Measurements from ENCODE around the gene SLC17A5. TPM values are rescaled to one million over a fixed set of nuclear protein-coding genes. Genes with fewer than 3 reads are reported as not detected.
"Not testable (repeated sequence)": the region's sequence is repeated elsewhere in the genome, so short reads cannot be mapped to it uniquely, and the experiment has no call there.

Gene SLC17A5
- total RNA-seq, 3 donors from 2014 or later: 25.8 to 53.0 (median 42.3) TPM

DNA sequence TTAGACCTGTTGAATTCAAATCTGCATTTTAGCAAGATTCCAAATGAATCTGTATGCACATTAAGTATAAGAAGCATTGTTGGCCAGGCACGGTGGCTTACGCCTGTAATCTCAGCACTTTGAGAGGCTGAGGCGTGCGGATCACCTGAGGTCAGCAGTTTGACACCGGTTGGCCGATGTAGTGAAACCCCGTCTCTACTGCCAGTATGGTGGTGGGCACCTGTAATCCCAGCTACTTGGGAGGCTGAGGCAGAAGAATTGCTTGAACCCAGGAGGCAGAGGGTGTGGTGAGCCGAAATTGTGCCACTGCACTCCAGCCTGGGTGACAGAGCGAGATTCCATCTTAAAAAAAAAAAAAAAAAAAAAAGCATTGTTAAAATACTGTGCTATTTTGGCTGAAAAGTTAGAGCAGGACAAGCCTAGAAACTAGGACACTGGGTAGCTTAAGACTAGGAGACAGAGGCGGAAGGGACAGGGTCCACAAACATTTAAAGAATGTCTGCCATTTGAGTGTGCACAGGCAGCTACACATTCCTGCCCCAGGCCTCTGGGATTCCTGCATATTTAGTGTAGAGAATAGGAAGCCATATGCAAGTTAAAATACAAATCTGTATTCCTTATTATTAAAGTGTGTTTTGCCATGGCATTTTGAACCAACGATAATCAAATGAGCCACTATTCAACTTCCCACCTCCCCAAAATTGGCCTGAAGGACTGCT, 87.9 kb downstream of the SLC17A5 start:
- Histone ChIP-seq H3K4me1 (ENCODE audit: low read depth) (peaks cover 2% of the 10 kb centered on the region), H3K4me3 (no peak overlapping the region), H3K36me3 (ENCODE audit: low read depth) (no peaks in the 10 kb centered on the region), H3K9me3 (no peaks in the 10 kb centered on the region)
- TF ChIP-seq CTCF (IDR thresholded peaks at IDR 0.05): no peak
- ATAC-seq (no peak), DNase-seq (no peak)
- intact Hi-C loops (cut with DNase I, micrococcal nuclease): no loop called here

GRCh38 chr6:73564578-73565345, 89.0 kb downstream of the SLC17A5 start:
- intact Hi-C loops (cut with DNase I, micrococcal nuclease): no loop called here
- no peaks in the 10 kb centered on the region for H3K9me3 ChIP-seq
- no peak for TF ChIP-seq CTCF (IDR thresholded peaks at IDR 0.05)
- H3K4me1 ChIP-seq (ENCODE audit: low read depth): peaks cover under 1% of the 10 kb centered on the region
- ATAC-seq (no peak), DNase-seq (no peak)
- H3K4me3 ChIP-seq: no peak overlapping the region
- no peaks in the 10 kb centered on the region for H3K36me3 ChIP-seq (ENCODE audit: low read depth)

- intact Hi-C loops (cut with DNase I, micrococcal nuclease): no loop called here
- no peak for ATAC-seq
- H3K4me1 ChIP-seq (ENCODE audit: low read depth): no peaks in the 10 kb centered on the region
- H3K4me3 ChIP-seq: no peak overlapping the region
- DNase-seq: no peak
- H3K9me3 ChIP-seq: no peaks in the 10 kb centered on the region
- no peaks in the 10 kb centered on the region for H3K36me3 ChIP-seq (ENCODE audit: low read depth)
- TF ChIP-seq CTCF (IDR thresholded peaks at IDR 0.05): no peak
Measured at GRCh38 chr6:73562558-73562957, 91.2 kb downstream of the SLC17A5 start.

DNA sequence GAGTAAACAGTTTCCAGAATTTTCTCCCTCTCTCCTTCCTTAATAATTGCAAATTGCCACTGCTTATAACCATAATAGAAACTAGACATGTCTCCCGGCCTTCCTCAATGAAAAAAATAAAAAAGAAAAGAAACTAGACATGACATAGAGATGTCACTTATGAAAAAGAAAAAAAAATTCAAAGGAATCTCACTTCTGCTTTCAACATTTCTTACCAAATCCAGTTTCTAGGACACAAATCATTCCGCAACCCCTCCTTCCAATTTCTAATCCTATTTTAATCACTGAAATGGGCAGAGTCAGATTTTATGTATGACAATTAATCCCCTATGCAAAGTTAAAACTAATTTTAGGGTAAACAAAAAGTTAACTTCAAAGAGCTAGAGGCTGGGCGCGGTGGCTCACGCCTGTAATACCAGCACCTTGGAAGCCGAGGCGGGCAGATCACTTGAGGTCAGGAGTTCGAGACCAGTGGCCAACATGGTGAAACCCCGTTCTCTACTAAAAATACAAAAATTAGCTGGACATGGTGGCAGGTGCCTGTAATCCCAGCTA, 92.9 kb downstream of the SLC17A5 start:
- DNase-seq: no peak
- H3K36me3 ChIP-seq (ENCODE audit: low read depth): no peaks in the 10 kb centered on the region
- no peak overlapping the region for H3K4me3 ChIP-seq
- TF ChIP-seq CTCF (IDR thresholded peaks at IDR 0.05): no peak
- H3K9me3 ChIP-seq: no peaks in the 10 kb centered on the region
- no peaks in the 10 kb centered on the region for H3K4me1 ChIP-seq (ENCODE audit: low read depth)
- intact Hi-C loops (cut with DNase I, micrococcal nuclease): no loop called here
- ATAC-seq: no peak

DNA sequence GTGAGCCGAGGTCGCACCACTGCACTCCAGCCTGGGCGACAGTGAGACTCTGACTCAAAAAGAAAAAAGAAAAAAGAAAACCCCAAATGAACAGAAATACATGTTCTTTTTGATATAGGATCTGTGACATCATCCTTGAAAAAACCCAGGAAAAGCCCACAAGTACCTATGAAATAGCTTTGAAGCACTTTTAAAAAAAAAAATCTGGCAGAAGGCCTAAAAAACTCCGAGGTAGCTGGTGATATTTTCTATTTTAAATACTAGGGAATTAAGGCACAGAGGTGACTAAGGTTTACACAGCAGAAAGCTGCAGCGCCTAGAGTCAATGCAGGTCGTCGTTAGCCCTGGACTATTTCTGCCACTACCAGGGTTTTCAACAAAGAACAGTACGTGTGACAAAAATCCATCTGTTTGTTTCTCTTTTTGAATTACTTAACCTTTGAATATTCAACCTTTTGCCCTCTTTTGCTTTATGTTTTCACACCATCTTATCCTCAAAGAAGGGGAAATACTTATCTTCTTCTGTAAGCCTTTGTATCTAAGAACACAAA, 93.5 kb downstream of the SLC17A5 start:
- intact Hi-C loops (cut with DNase I, micrococcal nuclease): no loop called here
- ATAC-seq: no peak
- Histone ChIP-seq H3K36me3 (ENCODE audit: low read depth) (no peaks in the 10 kb centered on the region), H3K4me3 (no peak overlapping the region), H3K9me3 (no peaks in the 10 kb centered on the region), H3K4me1 (ENCODE audit: low read depth) (no peaks in the 10 kb centered on the region)
- DNase-seq: no peak
- no peak for TF ChIP-seq CTCF (IDR thresholded peaks at IDR 0.05)

DNA sequence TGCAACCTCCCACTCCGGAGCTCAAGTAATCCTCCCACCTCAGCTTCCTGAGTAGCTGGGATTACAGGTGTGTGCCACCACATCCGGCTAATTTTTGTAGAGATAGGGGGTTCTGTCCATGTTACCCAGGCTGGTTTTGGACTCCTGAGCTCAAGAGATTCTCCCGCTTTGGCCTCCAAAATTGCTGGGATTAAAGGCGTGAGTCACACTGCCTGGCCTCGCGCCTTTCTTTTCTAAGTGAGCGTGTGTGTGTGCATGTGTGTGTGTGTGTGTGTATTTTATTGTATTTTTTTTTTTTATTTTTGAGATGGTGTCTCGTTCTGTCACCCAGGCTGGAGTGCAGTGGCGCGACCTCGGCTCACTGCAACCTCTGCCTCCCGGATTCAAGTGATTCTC, 94.4 kb downstream of the SLC17A5 start:
- ATAC-seq; H3K4me3 ChIP-seq; H3K9me3 ChIP-seq; DNase-seq; H3K36me3 ChIP-seq (ENCODE audit: low read depth); H3K4me1 ChIP-seq (ENCODE audit: low read depth); intact Hi-C loops (cut with DNase I, micrococcal nuclease): not testable (repeated sequence)
